Measurements from ENCODE around the gene PGGT1B.
"Not testable (repeated sequence)": the region's sequence is repeated elsewhere in the genome, so short reads cannot be mapped to it uniquely, and the experiment has no call there.

PGGT1B gene

GRCh38 chr5:115260248-115260647, 2.4 kb downstream of the PGGT1B start:
- no peak for DNase-seq (ENCODE audit: low read depth in 4 of 4, low spot score in 1 of 4)

GRCh38 chr5:115257981-115258380, 4.7 kb downstream of the PGGT1B start:
- no peak for DNase-seq (ENCODE audit: low read depth in 4 of 4, low spot score in 1 of 4)

GRCh38 chr5:115249379-115249778, 13.3 kb downstream of the PGGT1B start:
- DNase-seq (ENCODE audit: low read depth in 4 of 4, low spot score in 1 of 4) = not testable (repeated sequence)

- no peak for DNase-seq (ENCODE audit: low read depth in 4 of 4, low spot score in 1 of 4)
Measured at GRCh38 chr5:115246361-115246991, 16.2 kb downstream of the PGGT1B start.

GRCh38 chr5:115243412-115243811, 19.3 kb downstream of the PGGT1B start:
- no peak for DNase-seq (ENCODE audit: low read depth in 4 of 4, low spot score in 1 of 4)

- DNase-seq (ENCODE audit: low read depth in 4 of 4, low spot score in 1 of 4) = no peak
Measured at GRCh38 chr5:115241881-115242642, 20.6 kb downstream of the PGGT1B start.

- DNase-seq (ENCODE audit: low read depth in 4 of 4, low spot score in 1 of 4) = no peak
Measured at GRCh38 chr5:115237066-115237465, 25.6 kb downstream of the PGGT1B start.

GRCh38 chr5:115236599-115236998, 26.1 kb downstream of the PGGT1B start:
- DNase-seq (ENCODE audit: low read depth in 4 of 4, low spot score in 1 of 4) = no peak

- no peak for DNase-seq (ENCODE audit: low read depth in 4 of 4, low spot score in 1 of 4)
Measured at GRCh38 chr5:115231598-115231997, 31.1 kb downstream of the PGGT1B start.

- DNase-seq (ENCODE audit: low read depth in 4 of 4, low spot score in 1 of 4) = no peak
Measured at GRCh38 chr5:115229606-115230005, 33.1 kb downstream of the PGGT1B start.

- DNase-seq (ENCODE audit: low read depth in 4 of 4, low spot score in 1 of 4) = no peak
Measured at GRCh38 chr5:115227281-115227680, 35.4 kb downstream of the PGGT1B start.

- no peak for DNase-seq (ENCODE audit: low read depth in 4 of 4, low spot score in 1 of 4)
Measured at GRCh38 chr5:115214541-115214940, 48.1 kb downstream of the PGGT1B start.

- DNase-seq (ENCODE audit: low read depth in 4 of 4, low spot score in 1 of 4) = peak in 3 of 4 experiments; percentile 6 to 15 (median 6)
Measured at GRCh38 chr5:115209279-115209678, 53.4 kb downstream of the PGGT1B start.

- DNase-seq (ENCODE audit: low read depth in 4 of 4, low spot score in 1 of 4) = no peak
Measured at GRCh38 chr5:115202952-115203351, 59.7 kb downstream of the PGGT1B start.

- no peak for DNase-seq (ENCODE audit: low read depth in 4 of 4, low spot score in 1 of 4)
Measured at GRCh38 chr5:115196161-115196560, 66.5 kb downstream of the PGGT1B start.

GRCh38 chr5:115194676-115195075, 68.0 kb downstream of the PGGT1B start:
- no peak for DNase-seq (ENCODE audit: low read depth in 4 of 4, low spot score in 1 of 4)

- DNase-seq (ENCODE audit: low read depth in 4 of 4, low spot score in 1 of 4) = no peak
Measured at GRCh38 chr5:115193295-115193694, 69.4 kb downstream of the PGGT1B start.

- DNase-seq (ENCODE audit: low read depth in 4 of 4, low spot score in 1 of 4) = no peak
Measured at GRCh38 chr5:115192098-115192497, 70.6 kb downstream of the PGGT1B start.

- DNase-seq (ENCODE audit: low read depth in 4 of 4, low spot score in 1 of 4) = no peak
Measured at GRCh38 chr5:115191474-115192031, 71.1 kb downstream of the PGGT1B start.

GRCh38 chr5:115190388-115190787, 72.3 kb downstream of the PGGT1B start:
- no peak for DNase-seq (ENCODE audit: low read depth in 4 of 4, low spot score in 1 of 4)

- DNase-seq (ENCODE audit: low read depth in 4 of 4, low spot score in 1 of 4) = no peak
Measured at GRCh38 chr5:115189866-115190265, 72.8 kb downstream of the PGGT1B start.

GRCh38 chr5:115186794-115187193, 75.9 kb downstream of the PGGT1B start:
- no peak for DNase-seq (ENCODE audit: low read depth in 4 of 4, low spot score in 1 of 4)

Data from stimulated activated CD4-positive, alpha-beta T cell treated with anti-CD3 and anti-CD28 coated beads, Interleukin-1b, Interleukin-23, amount 100 ng/mL, for 24 hours (primary cell).